Kidney tubule cell (primary cell): ENCODE data around the gene AP1AR.
A peak's percentile ranks its signal among the peaks of the same experiment; 100 is the strongest.
"Not testable (repeated sequence)": the region's sequence is repeated elsewhere in the genome, so short reads cannot be mapped to it uniquely, and the experiment has no call there.

Experiments
- DNase-seq: peaks from one replicate; pipeline ENCODE4 v3.0.0-alpha.2; 2018; ENCODE audit warnings: low spot score

The AP1AR gene

GRCh38 chr4:112279025-112279881 lies 47.7 kb downstream of the AP1AR start:
- no peak for DNase-seq

GRCh38 chr4:112279882-112280315 lies 48.3 kb downstream of the AP1AR start:
- no peak for DNase-seq

GRCh38 chr4:112280386-112281056 lies 48.9 kb downstream of the AP1AR start:
- DNase-seq: no peak

DNA sequence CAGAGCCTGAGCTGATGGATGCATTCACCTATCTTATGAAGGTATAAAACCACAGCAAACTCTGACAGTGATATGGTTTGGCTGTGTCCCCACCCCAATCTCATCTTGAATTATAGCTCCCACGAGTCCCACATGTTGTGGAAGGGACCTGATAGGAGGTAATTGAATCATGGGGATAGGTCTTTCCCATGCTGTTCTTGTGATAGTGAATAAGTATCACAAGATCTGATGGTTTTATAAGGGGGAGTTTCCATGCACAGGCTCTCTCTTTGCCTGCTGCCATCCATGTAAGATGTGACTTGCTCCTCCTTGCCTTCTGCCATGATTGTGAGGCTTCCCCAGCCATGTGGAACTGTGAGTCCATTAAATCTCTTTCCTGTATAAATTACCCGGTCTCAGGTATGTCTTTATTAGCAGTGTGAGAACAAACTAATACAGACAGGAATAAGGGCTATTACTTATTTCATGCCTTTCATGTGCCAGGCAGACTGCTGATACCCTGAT lies 50.4 kb downstream of the AP1AR start:
- DNase-seq: not testable (repeated sequence)

DNA sequence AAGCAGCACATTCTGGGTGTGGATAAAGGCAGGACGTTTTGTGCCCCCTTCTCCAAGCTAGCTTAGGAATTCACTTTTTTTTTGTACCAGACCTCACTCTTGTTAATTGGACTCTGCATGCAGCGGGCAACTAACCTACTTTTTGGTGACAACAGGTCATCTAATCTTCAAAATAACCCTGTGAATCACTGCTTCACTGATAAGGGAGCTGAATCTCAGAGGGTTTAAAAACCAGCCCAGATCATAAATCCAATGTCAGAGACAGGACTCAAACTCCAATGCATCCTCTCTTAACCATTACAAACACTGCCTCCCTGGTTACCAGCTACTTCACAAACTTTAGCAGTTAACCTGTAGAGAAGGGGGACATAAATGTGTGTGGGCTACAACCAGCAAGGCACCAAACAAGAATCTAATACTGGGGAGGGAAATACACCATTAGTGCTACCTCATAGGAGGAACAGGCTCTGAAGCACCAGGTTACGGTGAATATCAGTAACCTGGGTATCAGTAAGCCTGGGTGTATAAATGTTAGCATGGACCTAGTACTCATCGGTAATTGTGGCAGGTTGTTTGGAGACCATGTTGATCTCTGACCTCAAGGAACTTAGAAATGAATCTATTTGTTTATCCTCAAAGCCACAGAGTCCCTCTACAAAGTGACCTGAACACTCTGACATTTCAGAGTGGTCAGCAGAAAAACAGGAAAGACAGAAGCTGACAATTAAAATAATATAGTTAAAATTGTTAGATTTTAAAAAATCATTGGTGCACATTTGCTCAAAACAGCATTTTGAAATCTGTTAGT lies 51.5 kb downstream of the AP1AR start:
- no peak for DNase-seq

GRCh38 chr4:112284166-112284565 lies 52.6 kb downstream of the AP1AR start:
- DNase-seq: peak; percentile 33

- peak; percentile 57 for DNase-seq
These were observed 53.2 kb downstream of the AP1AR start for GRCh38 chr4:112284662-112285411.

DNA sequence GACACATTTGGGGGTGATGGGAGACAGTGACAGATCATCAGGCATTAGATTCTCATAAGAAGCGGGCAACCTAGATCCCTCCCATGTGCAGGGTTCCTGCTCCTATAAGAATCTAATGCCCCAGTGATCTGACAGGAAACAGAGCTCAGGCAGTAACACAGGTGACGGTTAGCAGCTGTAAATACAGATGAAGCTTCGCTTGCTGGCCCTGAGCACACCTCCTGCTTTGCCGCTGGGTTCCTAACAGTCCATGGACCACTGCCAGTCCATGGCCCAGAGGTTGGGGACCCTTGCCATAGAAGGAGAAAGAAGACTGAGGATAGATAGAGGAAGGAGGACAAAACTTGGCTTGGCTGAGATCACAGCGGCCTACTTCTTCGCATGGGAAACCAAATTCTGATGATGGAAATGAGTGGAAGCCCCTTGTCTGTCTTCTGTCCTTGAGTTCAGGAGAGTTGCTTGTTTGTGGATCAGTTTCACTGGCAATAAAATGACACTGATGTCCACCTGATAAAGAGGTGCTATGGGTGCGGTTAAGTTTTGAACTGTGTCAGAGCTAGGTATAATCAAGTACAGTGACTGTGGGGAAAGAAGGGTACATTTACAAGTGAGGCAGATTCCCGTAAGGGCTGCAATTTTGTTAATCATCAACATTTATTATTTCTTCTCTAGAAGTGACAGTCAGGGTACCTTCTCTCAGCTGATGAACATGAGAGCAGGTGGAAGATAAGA lies 55.8 kb downstream of the AP1AR start:
- no peak for DNase-seq

GRCh38 chr4:112288455-112288854 lies 56.9 kb downstream of the AP1AR start:
- DNase-seq: no peak

GRCh38 chr4:112289407-112290253 lies 58.0 kb downstream of the AP1AR start:
- no peak for DNase-seq

DNA sequence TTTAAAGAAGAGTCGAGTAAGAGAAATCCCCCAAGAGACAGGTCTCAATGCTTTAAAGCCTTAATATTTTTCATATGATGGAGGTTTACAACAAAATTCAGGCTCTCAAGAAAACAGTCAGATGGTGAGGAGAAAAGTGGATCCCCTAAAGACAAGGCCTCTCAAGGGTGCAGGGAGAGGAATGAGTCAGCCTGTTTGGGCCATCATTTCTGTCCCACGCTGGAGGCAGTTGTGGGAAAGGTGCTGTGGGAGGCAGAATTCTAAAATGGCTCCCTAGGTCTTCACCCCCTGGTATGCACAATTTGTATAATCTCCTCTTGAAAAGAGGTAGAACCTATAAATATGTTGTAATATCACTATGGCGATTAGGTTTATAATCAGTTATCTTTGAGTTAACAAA lies 58.8 kb downstream of the AP1AR start:
- no peak for DNase-seq

DNA sequence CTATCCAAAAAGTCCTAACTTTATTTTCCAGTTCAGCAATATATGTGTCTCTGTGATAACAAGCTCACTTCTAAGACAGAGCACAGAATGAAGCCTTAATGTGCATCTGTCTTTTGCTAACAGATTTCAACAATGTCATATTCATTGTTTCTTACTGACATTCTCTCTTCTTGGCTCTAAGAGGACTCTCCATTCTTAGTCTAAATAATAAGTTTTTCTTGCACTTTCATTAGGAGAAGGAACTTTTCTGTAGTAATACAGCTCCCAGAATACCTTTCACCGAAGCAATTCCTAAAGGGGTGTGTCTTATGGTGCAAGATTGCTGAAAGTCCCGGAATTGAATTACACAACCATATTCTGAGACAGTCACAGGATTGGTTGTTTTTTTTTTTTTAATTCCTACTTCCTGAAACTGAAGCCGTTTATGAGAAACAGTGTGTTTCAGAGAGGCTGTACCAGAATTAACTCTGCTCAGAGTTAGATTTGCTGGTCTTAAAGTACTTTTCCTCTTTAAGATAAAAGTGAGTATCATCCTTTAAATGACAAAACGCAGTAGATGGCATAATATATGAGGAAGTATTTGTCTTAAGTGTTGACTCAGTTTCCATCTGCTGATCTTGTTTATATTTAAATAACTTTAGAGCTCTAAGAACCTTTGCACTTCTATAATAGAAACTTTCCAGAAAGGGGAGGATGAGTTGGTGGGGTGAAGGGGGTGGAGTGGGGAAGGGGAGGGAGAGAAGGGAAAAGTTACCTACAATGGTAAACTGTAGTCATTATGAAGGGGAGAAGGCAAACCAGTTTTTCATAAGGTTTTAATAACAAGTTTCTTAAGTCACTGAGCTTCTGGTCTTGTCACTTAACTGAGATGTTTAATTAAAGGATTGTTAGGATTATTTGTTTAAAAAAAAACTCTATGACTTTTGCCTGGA lies 65.6 kb downstream of the AP1AR start, which contains the start of gene ALPK1:
Gene ALPK1 (plus strand): TSS at position 421 of the 932 bp plus-strand sequence.
- DNase-seq: peak; percentile 88

DNA sequence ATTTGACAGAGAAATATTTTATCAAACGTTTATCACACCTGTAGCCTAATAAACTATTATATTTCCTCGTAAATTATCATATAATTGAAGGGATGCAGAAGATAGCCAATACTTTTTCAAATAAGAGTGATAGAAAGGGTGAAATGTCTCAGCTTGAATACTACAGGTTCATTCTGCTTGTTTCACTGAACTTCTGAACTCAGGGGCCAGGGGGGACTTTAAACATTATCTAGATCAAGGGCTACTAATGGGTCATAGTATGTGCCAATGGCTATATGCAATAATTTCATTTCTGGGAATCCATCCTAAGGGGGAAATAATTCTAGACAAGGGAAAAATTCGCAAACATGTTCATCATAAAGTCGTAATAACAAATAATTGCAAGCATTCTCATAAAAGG lies 68.1 kb downstream of the AP1AR start:
- no peak for DNase-seq

DNA sequence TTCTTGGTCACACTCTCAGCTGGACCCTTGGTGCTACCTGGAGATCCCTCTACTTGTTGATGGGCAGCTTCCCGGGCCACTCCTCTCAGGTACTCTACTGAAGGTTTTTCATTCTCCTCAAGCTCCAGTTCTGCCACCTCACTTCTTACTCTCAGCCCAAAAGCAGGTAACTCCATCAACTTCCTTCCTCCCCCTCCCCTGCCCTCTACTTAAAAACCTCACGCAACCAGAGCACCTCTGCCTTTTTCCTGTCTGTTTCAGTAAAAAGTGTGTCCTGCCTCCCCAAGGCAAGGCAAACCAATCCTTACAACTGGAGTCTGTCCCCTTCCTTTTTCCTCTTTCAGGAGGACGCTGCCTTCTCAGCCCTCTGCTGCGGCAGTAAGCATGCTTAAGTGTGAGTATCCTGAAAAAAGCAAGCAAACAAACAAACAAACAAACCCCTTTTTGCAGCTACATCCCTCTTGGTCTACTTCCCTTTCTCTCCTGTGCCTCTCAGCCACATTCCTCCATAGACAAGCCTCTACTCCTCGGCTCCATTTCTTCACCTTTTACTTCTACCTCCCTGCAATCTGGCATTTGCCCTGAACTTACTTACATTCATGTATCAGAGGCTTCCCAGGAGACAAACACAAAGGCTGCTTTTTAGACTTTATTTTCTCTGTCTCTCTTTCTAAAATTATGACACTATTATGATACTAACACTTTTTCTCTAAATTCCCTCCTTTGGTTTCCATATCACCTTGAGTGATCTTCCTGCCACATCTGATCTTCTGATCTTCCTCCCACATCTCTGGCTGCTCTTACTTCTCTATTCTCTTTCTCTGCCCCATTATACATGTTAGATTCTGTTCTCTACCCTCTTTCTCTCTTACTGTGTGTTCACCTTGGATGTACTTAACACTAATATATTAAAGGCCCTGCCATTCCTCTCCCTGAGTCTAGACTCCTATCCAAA lies 71.0 kb downstream of the AP1AR start:
- DNase-seq: no peak

DNA sequence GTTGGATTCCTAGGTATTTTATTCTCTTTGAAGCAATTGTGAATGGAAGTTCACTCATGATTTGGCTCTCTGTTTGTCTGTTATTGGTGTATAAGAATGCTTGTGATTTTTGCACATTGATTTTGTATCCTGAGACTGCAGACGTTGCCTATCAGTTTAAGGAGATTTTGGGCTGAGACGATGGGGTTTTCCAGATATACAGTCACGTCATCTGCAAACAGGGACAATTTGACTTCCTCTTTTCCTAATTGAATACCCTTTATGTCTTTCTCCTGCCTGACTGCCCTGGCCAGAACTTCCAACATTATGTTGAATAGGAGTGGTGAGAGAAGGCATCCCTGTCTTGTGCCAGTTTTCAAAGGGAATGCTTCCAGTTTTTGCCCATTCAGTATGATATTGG lies 73.9 kb downstream of the AP1AR start:
- not testable (repeated sequence) for DNase-seq

DNA sequence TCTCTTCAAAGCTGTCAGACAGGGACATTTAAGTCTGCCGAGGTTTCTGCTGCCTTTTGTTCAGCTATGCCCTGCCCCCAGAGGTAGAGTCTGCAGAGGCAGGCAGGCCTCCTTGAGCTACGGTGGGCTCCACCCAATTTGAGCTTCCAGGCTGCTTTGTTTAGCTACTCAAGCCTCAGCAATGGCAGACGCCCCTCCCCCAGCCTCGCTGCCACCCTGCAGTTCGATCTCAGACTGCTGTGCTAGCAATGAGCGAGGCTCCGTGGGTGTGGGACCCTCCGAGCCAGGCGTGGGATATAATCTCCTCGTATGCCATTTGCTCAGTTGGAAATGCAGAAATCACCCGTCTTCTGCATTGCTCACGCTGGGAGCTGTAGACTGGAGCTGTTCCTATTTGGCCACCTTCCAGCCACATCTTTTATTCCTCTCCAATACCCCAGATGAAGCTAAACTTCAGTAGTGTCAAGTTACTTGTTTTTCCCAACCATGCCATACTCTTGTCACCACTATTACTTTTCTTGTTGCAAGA lies 77.7 kb downstream of the AP1AR start:
- not testable (repeated sequence) for DNase-seq

GRCh38 chr4:112311516-112311915 lies 79.9 kb downstream of the AP1AR start:
- DNase-seq: no peak
